SK-N-SH (cell line): ENCODE results near the gene ARHGEF12. TPM values are rescaled to one million over a fixed set of nuclear protein-coding genes. Genes with fewer than 3 reads are reported as not detected.

Experiments
- CTCF ChIA-PET: fragments of 300-600, 350-600 bp; formaldehyde crosslinking; extraction: SDS; loops from one replicate; lab custom pipeline; 2021; lab: Yijun Ruan, JAX
- POLR2A ChIA-PET: fragments of 350-600 bp; sonication (Branson Sonifier 250); formaldehyde crosslinking; extraction: SDS; loops from one replicate; lab custom pipeline; 2020; ENCODE audit warnings: antibody characterized with exemption, inconsistent platforms; lab: Yijun Ruan, JAX
- DNase-seq: peaks from one replicate; pipeline ENCODE4 v3.0.0; 2012
- H2AFZ ChIP-seq: fragments of 200-600 bp; sonication (generic); 2 replicates; pipeline ENCODE4 v1.8.1; 2016; ENCODE audit warnings: antibody characterized with exemption, mild to moderate bottlenecking, low read depth
- H3F3A ChIP-seq: fragments of 200-600 bp; sonication (generic); replicated peaks from 2 replicates; pipeline ENCODE3; 2016; ENCODE audit warnings: antibody characterized with exemption, mild to moderate bottlenecking; ENCODE audit not compliant: insufficient read depth
- H3K27ac ChIP-seq, 2 experiments: fragments of 200-500 bp in 1 of 2; fragments of 200-600 bp in 1 of 2; sonication (Bioruptor generic) in 1 of 2; sonication (generic), shearing (Covaris generic) in 1 of 2; 2 replicates each; pipeline versions ENCODE4 v1.5.1 to v1.6.1; 2014 to 2016; ENCODE audit warnings: low read depth in 2 of 2, inconsistent platforms in 1 of 2, low read length in 1 of 2, mild to moderate bottlenecking in 1 of 2, mixed read lengths in 1 of 2
- H3K27me3 ChIP-seq: fragments of 200-600 bp; sonication (generic), shearing (Covaris generic); 2 replicates; pipeline ENCODE4 v1.6.1; 2016; ENCODE audit warnings: mixed run types; ENCODE audit not compliant: insufficient read depth
- H3K36me3 ChIP-seq, 2 experiments: fragments of 200-500 bp in 1 of 2; fragments of 200-600 bp in 1 of 2; sonication (Bioruptor generic) in 1 of 2; sonication (generic) in 1 of 2; replicated peaks in 1 of 2; 2 replicates each; pipeline versions ENCODE3 to v1.5.1; 2014 to 2016; ENCODE audit warnings: low read length in 1 of 2, mild to moderate bottlenecking in 1 of 2; ENCODE audit not compliant: insufficient read depth in 2 of 2, control insufficient read depth in 1 of 2
- H3K4me1 ChIP-seq, 2 experiments: fragments of 200-500 bp in 1 of 2; fragments of 200-600 bp in 1 of 2; sonication (Bioruptor generic) in 1 of 2; sonication (generic), shearing (Covaris generic) in 1 of 2; 2 replicates each; pipeline versions ENCODE4 v1.5.1 to v1.6.1; 2014 to 2016; ENCODE audit warnings: low read depth in 1 of 2, low read length in 1 of 2, mixed run types in 1 of 2; ENCODE audit not compliant: insufficient read depth in 2 of 2, control insufficient read depth in 1 of 2
- H3K4me2 ChIP-seq: fragments of 200-600 bp; sonication (generic), shearing (Covaris generic); 2 replicates; pipeline ENCODE4 v1.6.1; 2017; ENCODE audit warnings: mixed run types
- H3K4me3 ChIP-seq, 2 experiments: fragments of 200-500 bp in 1 of 2; fragments of 200-600 bp in 1 of 2; sonication (Bioruptor generic) in 1 of 2; sonication (generic), shearing (Covaris generic) in 1 of 2; 2 replicates each; pipeline versions ENCODE4 v1.5.1 to v1.8.1; 2014 to 2016; ENCODE audit warnings: low read depth in 2 of 2, inconsistent platforms in 1 of 2, low read length in 1 of 2, mild to moderate bottlenecking in 1 of 2, mixed read lengths in 1 of 2, moderate library complexity in 1 of 2
- H3K79me2 ChIP-seq: fragments of 200-600 bp; sonication (generic); 2 replicates; pipeline ENCODE4 v1.8.1; 2017; ENCODE audit warnings: mild to moderate bottlenecking; ENCODE audit not compliant: insufficient read depth
- H3K9ac ChIP-seq: fragments of 200-600 bp; sonication (generic); 2 replicates; pipeline ENCODE4 v1.6.1; 2017; ENCODE audit warnings: mixed run types
- H3K9me2 ChIP-seq: fragments of 200-600 bp; sonication (generic); 2 replicates; pipeline ENCODE4 v1.6.1; 2017; ENCODE audit warnings: mixed run types
- H3K9me3 ChIP-seq: fragments of 200-600 bp; sonication (generic); 2 replicates; pipeline ENCODE4 v1.6.1; 2017; ENCODE audit warnings: mixed run types, mild to moderate bottlenecking, moderate library complexity
- H4K20me1 ChIP-seq: fragments of 200-600 bp; sonication (generic); 2 replicates; pipeline ENCODE4 v1.6.1; 2017; ENCODE audit warnings: mild to moderate bottlenecking, mixed run types; ENCODE audit not compliant: insufficient read depth
- CHD2 ChIP-seq: fragments of 150-350 bp; IDR thresholded peaks from 2 replicates; pipeline ENCODE4 v1.6.1; 2018; ENCODE audit warnings: low read length; ENCODE audit not compliant: partially characterized antibody
- EZH2phosphoT487 ChIP-seq: fragments of 200-600 bp; sonication (generic); IDR thresholded peaks from 2 replicates; pipeline ENCODE4 v1.6.1; 2017; ENCODE audit warnings: low read depth, mixed run types, mild to moderate bottlenecking, antibody characterized with exemption, moderate library complexity, borderline replicate concordance
- GABPA ChIP-seq: IDR thresholded peaks from 2 replicates; pipeline ENCODE4 v1.4.0; 2012; ENCODE audit warnings: low read depth, mild to moderate bottlenecking
- JUND ChIP-seq: IDR thresholded peaks from 2 replicates; pipeline ENCODE4 v1.4.0; 2012
- MEF2A ChIP-seq: IDR thresholded peaks from 2 replicates; pipeline ENCODE4 v1.4.0; 2012; ENCODE audit warnings: low read depth, borderline replicate concordance
- MXI1 ChIP-seq: IDR thresholded peaks from 2 replicates; pipeline ENCODE4 v1.6.1; 2012; ENCODE audit warnings: mild to moderate bottlenecking, low read depth, low read length, improper control_type of control experiment
- NFIC ChIP-seq: IDR thresholded peaks from 2 replicates; pipeline ENCODE4 v1.4.0; 2012; ENCODE audit warnings: borderline replicate concordance
- NRF1 ChIP-seq: IDR thresholded peaks from 2 replicates; pipeline ENCODE4 v1.6.1; 2012; ENCODE audit warnings: low read depth, mild to moderate bottlenecking, low read length
- POLR2AphosphoS5 ChIP-seq: IDR thresholded peaks from 2 replicates; pipeline ENCODE4 v1.6.1; 2012; ENCODE audit warnings: low read depth, low read length
- RCOR1 ChIP-seq: fragments of 150-350 bp; IDR thresholded peaks from 2 replicates; pipeline ENCODE4 v1.6.1; 2017; ENCODE audit warnings: antibody characterized with exemption, low read length
- REST ChIP-seq: IDR thresholded peaks from 2 replicates; pipeline ENCODE4 v1.6.1; 2012; ENCODE audit warnings: mild to moderate bottlenecking, low read depth, low read length, moderate library complexity
- SMC3 ChIP-seq: IDR thresholded peaks from 2 replicates; pipeline ENCODE4 v1.6.1; 2012; ENCODE audit warnings: low read depth, low read length, improper control_type of control experiment
- TAF1 ChIP-seq: IDR thresholded peaks from 2 replicates; pipeline ENCODE4 v1.6.1; 2012; ENCODE audit warnings: low read depth, mild to moderate bottlenecking, low read length, moderate library complexity, borderline replicate concordance
- TEAD4 ChIP-seq: IDR thresholded peaks from 2 replicates; pipeline ENCODE4 v1.4.0; 2012; ENCODE audit warnings: mild to moderate bottlenecking, borderline replicate concordance; ENCODE audit not compliant: insufficient read depth
- USF2 ChIP-seq: fragments of 150-350 bp; IDR thresholded peaks from 2 replicates; pipeline ENCODE4 v1.6.1; 2017; ENCODE audit warnings: antibody characterized with exemption, low read length, low read depth, borderline replicate concordance
- WGBS: methylation state at CpG from one replicate; pipeline ENCODE4 v1.1.6; 2017; ENCODE audit warnings: low lambda C conversion rate; 5-methylcytosine and 5-hydroxymethylcytosine counted together
- polyA plus RNA-seq, 3 experiments: library from polyadenylated mRNA; depleted of rRNA; stranded (reverse); fragments of >200 nt; gene quantifications; 2 replicates each; pipeline ENCODE4 v1.2.3, GENCODE V29; 2012

ARHGEF12 gene
- polyA plus RNA-seq, 1 of the 3 experiments (the other 2 are of a cell fraction) = 12.3 TPM

GRCh38 chr11:120390585-120390922, 54.3 kb downstream of the ARHGEF12 start:
- Histone ChIP-seq H3K27ac (no peak overlapping the region), H3K4me3 (no peak overlapping the region), H3K4me2 (no peak overlapping the region), H4K20me1 (peaks cover 64% of the 10 kb centered on the region), H3F3A (no peaks in the 10 kb centered on the region), H3K9me2 (no peaks in the 10 kb centered on the region), H3K9ac (no peak overlapping the region), H3K36me3 (peaks cover 0 to 3% of the 10 kb centered on the region in 2 experiments), H3K9me3 (no peaks in the 10 kb centered on the region), H2AFZ (no peak overlapping the region), H3K27me3 (no peaks in the 10 kb centered on the region), H3K79me2 (peaks cover 100% of the 10 kb centered on the region), H3K4me1 (peaks cover 8 to 28% of the 10 kb centered on the region in 2 experiments; a peak in 3 of 4 replicates)
- TF ChIP-seq GABPA = no peak
- ChIA-PET POLR2A (no interaction called here), CTCF (interaction anchor here (0.7 to 1.9 kb wide), 5 partner anchors 53 to 410 kb away, joined by 3 to 7 read pairs (median 3); partner anchors contain the start of gene ARHGEF12)
- DNase-seq = no peak
- 87% methylated on average over 1 of the region's 1 CpG for WGBS

- Histone ChIP-seq H3K9me2 (no peaks in the 10 kb centered on the region), H3F3A (no peaks in the 10 kb centered on the region), H3K4me1 (peaks cover 6 to 21% of the 10 kb centered on the region in 2 experiments; a peak in 2 of 4 replicates), H3K9me3 (no peaks in the 10 kb centered on the region), H3K79me2 (peaks cover 100% of the 10 kb centered on the region), H3K27me3 (no peaks in the 10 kb centered on the region), H3K4me2 (no peak overlapping the region), H3K4me3 (no peak overlapping the region), H3K9ac (no peak overlapping the region), H2AFZ (no peak overlapping the region), H3K27ac (peak overlapping the region; percentile 2 to 44; a peak in 2 of 4 replicates), H3K36me3 (peaks cover 0 to 3% of the 10 kb centered on the region in 2 experiments), H4K20me1 (peaks cover 64% of the 10 kb centered on the region)
- no peak for TF ChIP-seq NRF1
- TF ChIP-seq SMC3 = no peak
- TF ChIP-seq CHD2 = no peak
- CTCF ChIA-PET = interaction anchor here (1.1 to 1.9 kb wide), 4 partner anchors 53 to 409 kb away, joined by 3 to 7 read pairs (median 4); partner anchors contain the start of gene ARHGEF12
- POLR2A ChIA-PET = no interaction called here
- no peak for DNase-seq
These were observed 55.1 kb downstream of the ARHGEF12 start for GRCh38 chr11:120391292-120391691.

- ChIA-PET CTCF (interaction anchor here (1.3 to 1.9 kb wide), 2 partner anchors 54 to 56 kb away, joined by 3 to 7 read pairs; partner anchors contain the start of gene ARHGEF12), POLR2A (no interaction called here)
- Histone ChIP-seq H3K36me3 (peaks cover 0 to 3% of the 10 kb centered on the region in 2 experiments), H3K9me3 (no peaks in the 10 kb centered on the region), H3K27ac (peak overlapping the region; percentile 2 to 44; a peak in 2 of 4 replicates), H3F3A (no peaks in the 10 kb centered on the region), H3K4me2 (no peak overlapping the region), H2AFZ (no peak overlapping the region), H4K20me1 (peaks cover 61% of the 10 kb centered on the region), H3K27me3 (no peaks in the 10 kb centered on the region), H3K9me2 (no peaks in the 10 kb centered on the region), H3K9ac (no peak overlapping the region), H3K4me1 (peaks cover 1 to 15% of the 10 kb centered on the region in 2 experiments; a peak in 2 of 4 replicates), H3K79me2 (peaks cover 99% of the 10 kb centered on the region), H3K4me3 (no peak overlapping the region)
- no peak for TF ChIP-seq EZH2phosphoT487
- TF ChIP-seq MEF2A = no peak
- no peak for TF ChIP-seq NFIC
- no peak for TF ChIP-seq TEAD4
- no peak for TF ChIP-seq USF2
- no peak for TF ChIP-seq POLR2AphosphoS5
- no peak for TF ChIP-seq REST
- no peak for TF ChIP-seq SMC3
- no peak for TF ChIP-seq MXI1
- no peak for TF ChIP-seq CHD2
- TF ChIP-seq TAF1 = no peak
- TF ChIP-seq RCOR1 = no peak
- no peak for TF ChIP-seq JUND
- 92% methylated on average over 1 of the region's 1 CpG for WGBS
- no peak for DNase-seq
These were observed 55.6 kb downstream of the ARHGEF12 start for GRCh38 chr11:120391854-120392253.
